SK-N-MC (cell line): Measurements from ENCODE around the gene NAP1L4.
A peak's percentile ranks its signal among the peaks of the same experiment; 100 is the strongest.

ENCODE experiments used
- DNase-seq: peaks from one replicate; pipeline ENCODE4 v3.0.0-alpha.2; 2011; ENCODE audit warnings: low read depth, low spot score
- H3K27ac ChIP-seq: fragments of 200-600 bp; sonication (generic); 2 replicates; pipeline ENCODE4 v1.5.1; 2016; ENCODE audit warnings: mixed run types
- H3K36me3 ChIP-seq: fragments of 200-600 bp; sonication (generic); 2 replicates; pipeline ENCODE4 v1.6.1; 2017; ENCODE audit warnings: antibody characterized with exemption, low read length, mixed read lengths; ENCODE audit not compliant: insufficient read depth
- H3K4me3 ChIP-seq: fragments of 200-600 bp; sonication (generic); 2 replicates; pipeline ENCODE4 v1.5.1; 2016
- H3K9ac ChIP-seq: fragments of 200-600 bp; sonication (generic); 2 replicates; pipeline ENCODE4 v1.8.0; 2017; ENCODE audit warnings: mixed run types, mixed read lengths; ENCODE audit not compliant: insufficient read length
- H3K9me3 ChIP-seq: fragments of 200-600 bp; sonication (generic); 2 replicates; pipeline ENCODE4 v1.6.1; 2017; ENCODE audit warnings: low read depth, mild to moderate bottlenecking, antibody characterized with exemption, low read length, moderate library complexity, mixed read lengths
- EZH2 ChIP-seq: fragments of 200-600 bp; sonication (generic); IDR thresholded peaks from one replicate; pipeline ENCODE4 v1.6.1; 2017; ENCODE audit warnings: antibody characterized with exemption
- FOXP2 ChIP-seq: optimal IDR thresholded peaks from 2 replicates; pipeline ENCODE3; 2011; ENCODE audit warnings: mild to moderate bottlenecking, moderate library complexity; ENCODE audit not compliant: insufficient read depth; ENCODE audit errors: extremely low read length, control extremely low read depth
- POLR2AphosphoS5 ChIP-seq: IDR thresholded peaks from 2 replicates; pipeline ENCODE4 v1.6.1; 2012; ENCODE audit warnings: mild to moderate bottlenecking, low read depth, low read length, borderline replicate concordance

The NAP1L4 gene

DNA sequence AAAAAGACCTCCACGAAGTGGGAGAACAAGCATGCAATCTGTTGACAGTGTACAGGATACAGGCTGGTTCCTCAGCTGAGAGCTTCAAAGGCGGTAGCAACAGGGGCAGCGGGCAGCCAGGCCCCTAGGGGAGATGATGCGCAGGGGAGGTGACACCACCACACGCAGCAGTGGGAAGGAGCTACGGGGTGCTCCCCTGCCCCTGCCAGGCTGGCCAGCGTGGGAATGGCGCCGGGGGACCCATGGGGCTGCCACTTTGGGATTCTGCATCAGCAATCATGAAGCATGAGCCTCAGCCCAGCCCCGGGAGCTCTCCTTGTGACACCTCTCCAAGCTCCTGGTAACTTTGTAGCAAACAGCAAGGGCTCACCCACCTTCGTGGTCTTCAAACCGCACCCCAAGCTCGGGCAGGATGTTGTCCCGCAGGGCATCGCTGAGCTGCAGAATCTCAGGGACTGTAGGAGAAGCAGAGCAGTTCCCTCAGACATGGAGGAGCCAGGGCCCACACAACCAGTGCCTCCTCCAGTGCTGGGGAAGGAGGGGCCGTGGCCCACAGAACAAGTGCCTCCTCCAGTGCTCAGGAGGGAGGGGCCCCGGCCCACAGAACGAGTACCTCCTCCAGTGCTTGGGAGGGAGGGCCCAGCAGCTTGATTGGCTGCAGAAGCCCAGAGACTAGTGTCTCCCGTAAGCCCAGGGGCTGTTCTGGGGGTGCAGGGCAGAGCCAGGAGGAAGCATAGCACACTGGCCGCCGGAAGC is 14.6 kb upstream of the NAP1L4 start:
- Histone ChIP-seq H3K36me3 (peaks cover 76% of the 10 kb centered on the region), H3K27ac (peak overlapping the region; percentile 70; the same call in 1 of the 2 replicates), H3K9ac (no peak overlapping the region), H3K4me3 (peak overlapping the region; percentile 38; the same call in 1 of the 2 replicates), H3K9me3 (no peaks in the 10 kb centered on the region)
- peak; percentile 39 for DNase-seq
- peak; percentile 36; the same call in 1 of the 2 replicates for TF ChIP-seq POLR2AphosphoS5
- TF ChIP-seq FOXP2: no peak
- no peak for TF ChIP-seq EZH2

DNA sequence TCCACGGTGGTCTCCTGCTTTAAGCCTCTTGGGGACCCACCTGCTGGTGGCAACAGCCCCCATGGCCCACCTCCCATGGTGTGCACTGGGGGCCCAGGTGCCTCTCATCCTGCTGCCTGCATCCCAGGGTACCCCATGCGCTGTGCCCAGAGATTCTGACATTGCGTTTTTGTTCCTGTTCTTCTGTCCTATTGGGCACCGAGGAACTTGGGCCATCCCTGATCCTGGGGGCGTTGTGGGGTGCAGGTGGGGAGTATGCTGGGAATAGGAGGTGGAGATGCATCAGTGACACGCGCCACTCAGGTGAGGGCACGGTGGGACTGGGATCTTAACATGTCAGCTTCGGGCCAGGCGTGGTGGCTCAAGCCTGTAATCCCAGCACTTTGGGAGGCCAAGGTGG is 12.4 kb upstream of the NAP1L4 start:
- Histone ChIP-seq H3K4me3 (no peak overlapping the region), H3K9me3 (no peaks in the 10 kb centered on the region), H3K36me3 (peaks cover 73% of the 10 kb centered on the region), H3K27ac (no peak overlapping the region), H3K9ac (no peak overlapping the region)
- TF ChIP-seq FOXP2: no peak
- no peak for TF ChIP-seq POLR2AphosphoS5
- TF ChIP-seq EZH2: no peak
- DNase-seq: no peak

DNA sequence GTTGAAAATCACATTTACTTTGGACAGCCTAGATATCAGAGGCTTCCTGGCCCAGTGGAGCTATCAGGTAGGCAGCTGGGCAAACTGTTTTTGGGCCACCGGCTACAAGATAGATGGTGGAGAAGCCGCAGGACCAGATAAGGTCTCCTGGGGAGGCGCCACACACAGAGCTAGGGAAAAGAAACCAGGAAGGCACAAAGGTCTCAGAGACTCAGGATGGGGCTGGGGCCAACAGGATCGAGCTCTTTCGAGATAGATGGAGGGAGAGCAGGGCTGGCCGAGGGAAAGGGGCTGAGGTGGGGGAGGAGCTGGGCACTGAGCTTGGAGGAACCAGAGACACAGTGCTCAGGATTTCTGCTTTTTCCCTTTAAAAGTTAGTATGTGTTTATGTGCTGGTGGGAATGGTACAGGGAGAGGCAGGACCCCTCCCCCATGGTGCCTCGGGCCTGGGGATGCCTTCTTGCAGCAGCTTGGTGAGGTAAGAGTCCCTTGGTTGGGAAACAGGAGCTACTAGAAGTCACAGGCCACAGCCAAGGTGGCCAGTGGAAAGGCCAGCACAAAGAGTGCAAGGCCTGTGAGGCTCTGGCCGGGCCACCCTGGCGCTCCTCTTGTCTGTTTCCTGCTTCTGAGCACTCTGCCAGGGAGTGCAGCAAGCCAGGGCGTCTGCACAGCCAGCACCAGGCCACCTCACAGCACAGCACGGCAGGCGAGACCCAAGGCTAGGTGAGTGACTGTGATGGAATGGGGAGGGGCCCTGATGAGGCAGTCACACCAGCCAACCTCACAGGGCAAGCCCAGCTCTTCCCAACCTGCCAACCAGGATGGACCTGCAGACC is 11.5 kb upstream of the NAP1L4 start:
- H3K36me3 ChIP-seq: peaks cover 66% of the 10 kb centered on the region
- no peak for TF ChIP-seq POLR2AphosphoS5
- TF ChIP-seq EZH2: no peak
- no peak for TF ChIP-seq FOXP2
- DNase-seq: no peak
- H3K4me3 ChIP-seq: no peak overlapping the region
- no peak overlapping the region for H3K9ac ChIP-seq
- H3K27ac ChIP-seq: no peak overlapping the region
- no peaks in the 10 kb centered on the region for H3K9me3 ChIP-seq

DNA sequence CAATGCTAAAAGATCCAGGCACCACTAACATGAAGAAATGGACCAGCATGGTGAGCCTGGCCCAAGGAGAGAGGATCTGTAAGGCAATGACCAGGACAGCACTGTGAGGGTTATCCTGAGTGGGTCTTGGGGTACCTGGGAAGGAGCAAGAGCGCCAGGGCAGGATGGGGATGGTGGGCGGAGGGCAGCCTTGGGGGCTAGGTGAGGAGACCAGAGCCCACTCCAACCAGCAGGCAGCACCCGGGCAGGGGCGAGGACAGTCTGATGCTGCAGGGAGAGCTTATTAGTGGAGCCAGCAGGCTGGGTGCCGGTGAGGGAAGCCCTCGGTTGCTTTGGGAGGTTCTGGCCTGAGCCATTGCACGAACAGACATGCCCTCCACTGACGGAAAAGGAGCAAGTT is 10.7 kb upstream of the NAP1L4 start:
- no peak overlapping the region for H3K9ac ChIP-seq
- H3K4me3 ChIP-seq: no peak overlapping the region
- no peaks in the 10 kb centered on the region for H3K9me3 ChIP-seq
- TF ChIP-seq FOXP2: no peak
- no peak for TF ChIP-seq POLR2AphosphoS5
- no peak for TF ChIP-seq EZH2
- H3K27ac ChIP-seq: no peak overlapping the region
- peaks cover 66% of the 10 kb centered on the region for H3K36me3 ChIP-seq
- DNase-seq: no peak

DNA sequence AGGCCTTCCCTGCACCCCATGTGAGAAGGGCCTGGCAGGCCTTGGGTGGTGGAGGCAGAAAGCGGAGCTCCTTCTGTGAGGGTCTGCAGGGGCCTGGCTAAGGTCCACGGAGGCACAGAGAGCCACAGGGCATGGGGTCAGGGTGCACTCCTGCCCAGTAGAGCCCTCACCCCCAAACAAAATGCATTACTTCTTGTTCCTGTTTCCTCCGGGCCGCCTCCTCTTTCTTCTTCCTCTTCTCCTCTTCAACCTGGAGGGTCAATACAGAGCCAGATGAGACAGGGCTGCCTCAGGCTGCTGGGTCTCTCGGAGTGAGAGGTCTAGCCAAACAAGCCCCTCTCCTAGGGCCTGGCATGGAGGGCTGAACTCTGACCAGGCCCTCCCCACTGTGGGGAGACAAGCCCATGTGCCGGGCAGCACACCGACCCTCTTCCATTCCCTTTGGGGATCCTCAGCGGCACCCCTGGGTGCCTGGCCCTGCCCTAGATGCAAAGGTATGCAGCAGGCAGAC is 10.3 kb upstream of the NAP1L4 start:
- Histone ChIP-seq H3K36me3 (peaks cover 66% of the 10 kb centered on the region), H3K9ac (no peak overlapping the region), H3K9me3 (no peaks in the 10 kb centered on the region), H3K27ac (no peak overlapping the region; the same call in 1 of the 2 replicates), H3K4me3 (no peak overlapping the region)
- DNase-seq: no peak
- TF ChIP-seq FOXP2 (no peak), EZH2 (no peak), POLR2AphosphoS5 (no peak)

DNA sequence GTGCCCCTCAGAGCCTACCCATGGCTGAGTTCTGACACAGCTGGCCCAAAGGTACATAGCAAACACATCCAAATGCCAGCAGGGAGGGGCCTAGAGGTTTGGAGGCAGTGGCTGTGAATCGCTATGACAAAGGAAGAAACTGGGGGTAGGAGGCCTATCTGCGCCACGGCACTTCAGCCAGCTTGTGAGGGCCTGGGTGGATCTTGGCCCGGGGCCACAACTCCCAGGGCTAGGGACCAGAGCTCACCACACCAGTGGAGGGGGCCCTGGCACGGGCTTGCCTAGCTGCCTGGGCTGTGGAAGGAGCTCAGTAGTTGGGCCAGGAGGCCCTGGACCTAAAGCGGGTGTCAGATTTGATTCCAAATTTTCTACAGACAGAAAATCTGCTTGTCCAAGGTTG is 9.4 kb upstream of the NAP1L4 start:
- Histone ChIP-seq H3K36me3 (peaks cover 62% of the 10 kb centered on the region), H3K27ac (peak overlapping the region; percentile 88), H3K9me3 (no peaks in the 10 kb centered on the region), H3K9ac (peak overlapping the region; percentile 19), H3K4me3 (no peak overlapping the region)
- TF ChIP-seq EZH2 (no peak), FOXP2 (no peak), POLR2AphosphoS5 (no peak)
- DNase-seq: no peak

DNA sequence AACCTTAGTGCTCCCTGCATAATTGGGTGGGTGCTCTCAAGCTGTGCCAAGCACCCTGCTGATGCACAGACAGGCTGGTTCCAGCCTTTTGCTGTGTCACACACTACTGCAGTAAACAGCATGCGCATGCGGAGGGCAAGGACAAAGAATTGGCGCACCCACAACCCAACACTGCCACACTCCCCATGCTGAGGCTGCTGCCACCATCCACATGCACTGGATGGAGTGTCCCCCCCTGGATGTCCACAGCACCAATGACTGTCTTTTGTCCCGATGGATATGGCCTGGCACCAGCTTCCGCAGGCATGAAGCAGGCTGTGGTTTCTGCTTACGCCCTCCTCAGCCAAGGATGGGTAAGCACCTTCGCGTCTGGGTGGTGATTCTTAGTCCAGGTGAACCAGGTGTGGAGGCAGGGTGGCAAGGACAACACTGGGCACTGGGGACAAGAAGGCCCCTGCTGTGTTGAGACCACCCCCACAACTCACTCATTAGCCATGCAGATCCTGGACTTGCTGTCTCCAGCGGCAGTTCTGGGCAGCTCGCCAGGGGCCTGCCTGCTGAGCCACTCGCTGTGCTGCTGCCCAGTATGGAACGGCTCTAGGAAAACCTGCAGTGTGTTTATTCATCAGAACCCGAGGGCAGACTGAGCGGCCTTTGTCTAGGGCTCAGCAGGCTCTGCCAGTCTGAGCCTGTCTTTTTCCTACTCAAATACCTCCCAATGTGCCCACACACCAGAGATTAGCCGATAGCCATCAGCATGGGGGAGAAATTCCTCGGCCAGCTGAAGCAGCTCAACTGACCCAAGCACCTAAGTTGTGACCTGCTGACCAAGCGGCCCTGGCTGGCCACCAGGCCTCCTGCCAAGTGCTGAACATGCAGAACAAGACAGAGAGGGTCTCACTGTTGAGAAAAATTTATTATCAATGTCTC is 8.2 kb upstream of the NAP1L4 start:
- no peak for DNase-seq
- peak overlapping the region; percentile 2 for H3K9ac ChIP-seq
- peak overlapping the region; percentile 88 for H3K27ac ChIP-seq
- TF ChIP-seq POLR2AphosphoS5 (no peak; the same call in 1 of the 2 replicates), EZH2 (no peak), FOXP2 (no peak)
- H3K4me3 ChIP-seq: no peak overlapping the region
- H3K9me3 ChIP-seq: no peaks in the 10 kb centered on the region
- H3K36me3 ChIP-seq: peaks cover 52% of the 10 kb centered on the region

DNA sequence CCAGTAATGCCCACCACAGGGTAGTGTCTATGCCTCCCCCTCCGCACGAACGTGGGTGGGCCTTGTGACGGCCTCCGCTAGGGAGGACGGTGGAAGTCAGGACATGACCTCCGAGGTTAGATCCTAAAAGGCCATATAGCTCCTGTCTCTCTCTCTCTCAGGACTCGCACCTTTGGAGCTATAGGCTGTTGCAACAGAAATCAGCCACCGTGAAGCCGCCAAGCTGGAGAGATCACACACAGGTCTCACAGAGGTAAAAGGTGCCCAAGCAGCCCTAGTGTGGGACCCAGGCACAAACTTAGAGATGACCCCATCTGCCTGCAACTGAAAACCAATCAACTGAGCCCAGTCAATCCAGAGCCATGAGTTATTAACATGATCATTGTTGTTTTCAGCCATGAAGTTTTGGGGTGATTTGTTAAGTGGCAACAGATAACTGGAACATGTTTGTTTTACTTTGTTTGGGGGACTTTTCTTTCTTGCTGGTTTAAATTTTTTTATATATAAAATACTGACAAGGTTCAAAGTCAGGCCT is 7.4 kb upstream of the NAP1L4 start:
- Histone ChIP-seq H3K27ac (peak overlapping the region; percentile 88; the same call in 1 of the 2 replicates), H3K9me3 (no peaks in the 10 kb centered on the region), H3K4me3 (no peak overlapping the region), H3K36me3 (peaks cover 46% of the 10 kb centered on the region), H3K9ac (no peak overlapping the region)
- TF ChIP-seq POLR2AphosphoS5 (no peak), FOXP2 (no peak), EZH2 (no peak)
- no peak for DNase-seq
